GM19351 (cell line): ENCODE results near the gene PLOD2.

Source experiments
- ATAC-seq: cut with Tn5 transposase; IDR thresholded peaks from one replicate; pipeline ENCODE4 v1.9.1; 2021; ENCODE audit warnings: mild to moderate bottlenecking, moderate library complexity; ENCODE audit not compliant: unreplicated experiment

Gene PLOD2

GRCh38 chr3:146052056-146052790, 108.8 kb downstream of the PLOD2 start:
- no peak for ATAC-seq

GRCh38 chr3:146050691-146051090, 110.3 kb downstream of the PLOD2 start:
- ATAC-seq = no peak

- no peak for ATAC-seq
Observed at GRCh38 chr3:146047485-146047884, 113.5 kb downstream of the PLOD2 start.

- no peak for ATAC-seq
Observed at GRCh38 chr3:146044046-146044445, 116.9 kb downstream of the PLOD2 start.

- ATAC-seq = no peak
Observed at GRCh38 chr3:146040630-146041029, 120.4 kb downstream of the PLOD2 start.

GRCh38 chr3:146037697-146038096, 123.3 kb downstream of the PLOD2 start:
- ATAC-seq = no peak

GRCh38 chr3:146036281-146036680, 124.7 kb downstream of the PLOD2 start:
- no peak for ATAC-seq

- ATAC-seq = no peak
Observed at GRCh38 chr3:146035366-146035765, 125.6 kb downstream of the PLOD2 start.

- no peak for ATAC-seq
Observed at GRCh38 chr3:146033950-146034349, 127.0 kb downstream of the PLOD2 start.

GRCh38 chr3:146026547-146026946, 134.4 kb downstream of the PLOD2 start:
- no peak for ATAC-seq

GRCh38 chr3:146024260-146024659, 136.7 kb downstream of the PLOD2 start:
- no peak for ATAC-seq

- no peak for ATAC-seq
Observed at GRCh38 chr3:146020969-146021368, 140.0 kb downstream of the PLOD2 start.

GRCh38 chr3:146019508-146019907, 141.5 kb downstream of the PLOD2 start:
- no peak for ATAC-seq
